K562 (cell line): ENCODE data around the gene FUBP3. TPM values are rescaled to one million over a fixed set of nuclear protein-coding genes. Genes with fewer than 3 reads are reported as not detected.

Experiments used
- CBX2 ChIP-seq: fragments of 200-600 bp; sonication (generic); IDR thresholded peaks from one replicate; pipeline ENCODE4 v1.6.1; 2012; ENCODE audit warnings: mild to moderate bottlenecking, low read length, inconsistent platforms; ENCODE audit not compliant: insufficient read depth, poor library complexity, severe bottlenecking
- CREM ChIP-seq: IDR thresholded peaks from 2 replicates; pipeline ENCODE4 v1.6.1; 2014; ENCODE audit warnings: antibody characterized with exemption, low read depth
- DLX4 ChIP-seq: fragments of 250-450 bp; sonication (Bioruptor Pico); IDR thresholded peaks from 2 replicates; pipeline ENCODE4 v1.6.1; 2021; ENCODE audit warnings: mild to moderate bottlenecking
- GATAD2A ChIP-seq: fragments of 450-650 bp; IDR thresholded peaks from 2 replicates; pipeline ENCODE4 v1.6.1; 2017
- IRF9 ChIP-seq: fragments of 450-650 bp; IDR thresholded peaks from 2 replicates; pipeline ENCODE4 v1.6.1; 2016; ENCODE audit warnings: missing biosample characterization, missing genetic modification characterization
- MGA ChIP-seq: fragments of 450-650 bp; IDR thresholded peaks from 2 replicates; pipeline ENCODE4 v1.6.1; 2016; ENCODE audit warnings: mild to moderate bottlenecking, moderate library complexity
- NR2C1 ChIP-seq, 2 experiments: fragments of 450-650 bp; IDR thresholded peaks; 2 replicates each; pipeline ENCODE4 v1.6.1; 2017; ENCODE audit warnings: mild to moderate bottlenecking in 2 of 2, antibody characterized with exemption in 1 of 2, inconsistent platforms in 1 of 2, missing compliant biosample characterization in 1 of 2, missing genetic modification characterization in 1 of 2
- POLR3G ChIP-seq: IDR thresholded peaks from 2 replicates; pipeline ENCODE4 v1.6.1; 2011; ENCODE audit not compliant: insufficient read length, insufficient replicate concordance; ENCODE audit errors: extremely low read depth
- PYGO2 ChIP-seq: fragments of 450-650 bp; IDR thresholded peaks from 2 replicates; pipeline ENCODE4 v1.6.1; 2016; ENCODE audit warnings: mild to moderate bottlenecking, missing genetic modification characterization, moderate library complexity, missing compliant biosample characterization
- SRSF9 ChIP-seq: fragments of 200-400 bp; formaldehyde crosslinking; IDR thresholded peaks from 2 replicates; pipeline ENCODE4 v1.6.1; 2017; ENCODE audit warnings: low read depth, low read length, borderline replicate concordance
- ZKSCAN3 ChIP-seq: fragments of 250-450 bp; sonication (Bioruptor Pico); IDR thresholded peaks from 2 replicates; pipeline ENCODE4 v1.4.0; 2020
- ZNF263 ChIP-seq: sonication (generic); formaldehyde crosslinking; IDR thresholded peaks from 2 replicates; pipeline ENCODE4 v1.8.0; 2022; ENCODE audit warnings: mild to moderate bottlenecking, missing genetic modification reagents, borderline replicate concordance
- ZNF3 ChIP-seq: fragments of 250-450 bp; sonication (Bioruptor Pico); IDR thresholded peaks from 2 replicates; pipeline ENCODE4 v1.5.0; 2021; ENCODE audit warnings: mild to moderate bottlenecking, moderate library complexity
- ZNF778 ChIP-seq: fragments of 450-650 bp; formaldehyde crosslinking; IDR thresholded peaks from 2 replicates; pipeline ENCODE4 v1.4.0; 2020; ENCODE audit warnings: mild to moderate bottlenecking, moderate library complexity
- polyA plus RNA-seq, 8 experiments: library from polyadenylated mRNA; depleted of rRNA in 4 of 8; stranded (reverse) in 5 of 8; unstranded in 3 of 8; fragments of >200 nt; fragmentation: Nextera tagmentation in 2 of 8; fragmentation: Illumina TruSeq in 1 of 8; extraction: Ambion mirVana in 2 of 8; extraction: Trizol in 1 of 8; gene quantifications; 2 replicates each; pipeline versions ENCODE4 v1.2.1 to v1.2.3, GENCODE V29; 2011 to 2014; ENCODE audit warnings: inconsistent platforms in 1 of 8, missing spikeins in 1 of 8
- total RNA-seq, 7 experiments: library from RNA; depleted of rRNA in 6 of 7; stranded (reverse); fragments of >200 nt in 6 of 7; fragmentation: Illumina TruSeq in 2 of 7; extraction: Trizol in 2 of 7; gene quantifications; 2 replicates each; pipeline versions ENCODE4 v1.2.1 to v1.2.3, GENCODE V29; 2011 to 2021; ENCODE audit warnings: low replicate concordance in 1 of 7

The FUBP3 gene
- total and polyA plus RNA-seq, 9 of the 15 experiments (the other 6 are each of a cell fraction or from before 2014, with no cell fraction given), result 3.0 to 64.0 (median 48.1) TPM

DNA sequence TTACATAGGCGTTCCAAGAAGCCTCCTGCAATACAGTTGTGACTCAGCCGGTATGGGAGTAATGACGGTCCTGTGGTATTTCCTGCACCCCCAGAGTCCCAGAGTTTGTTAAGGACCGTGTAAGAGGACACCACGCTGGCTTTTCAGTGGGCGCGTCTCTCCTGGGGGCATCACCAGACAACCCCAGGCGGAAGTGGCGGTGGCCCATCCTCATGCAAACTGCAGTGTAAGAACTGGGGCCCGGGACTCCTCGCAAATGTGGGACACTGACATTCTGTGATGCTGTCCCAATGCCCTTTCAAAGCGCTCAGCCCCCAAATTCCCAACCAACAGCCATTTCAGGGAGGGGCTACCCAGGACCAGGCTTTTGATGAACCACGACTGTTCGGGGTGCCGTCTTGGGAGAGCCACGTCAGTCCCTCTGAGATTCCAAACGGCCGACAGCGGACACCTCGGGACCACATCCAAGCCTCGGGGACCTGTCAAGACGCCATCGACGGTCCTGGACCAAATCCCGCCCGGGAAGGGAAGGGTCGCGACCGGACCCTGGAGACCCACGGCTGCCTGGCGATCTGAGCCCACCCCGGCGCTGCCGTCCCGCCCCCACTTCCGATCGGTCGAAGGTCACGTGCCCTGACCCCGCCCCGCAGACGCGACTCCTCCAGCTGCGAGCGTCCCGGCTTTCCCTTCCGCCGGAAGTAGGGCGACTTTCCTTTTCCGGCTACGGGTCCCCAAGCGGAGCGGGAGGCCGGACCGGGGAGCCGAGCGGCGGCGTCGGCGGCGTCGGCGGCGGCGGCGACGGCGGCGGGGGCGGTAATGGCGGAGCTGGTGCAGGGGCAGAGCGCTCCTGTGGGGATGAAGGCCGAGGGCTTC is at the start of gene FUBP3 (continued):
- TF ChIP-seq MGA, result peak; percentile 30
- TF ChIP-seq CBX2, result no peak
- TF ChIP-seq GATAD2A, result no peak
- no peak for TF ChIP-seq IRF9 (tag)
- no peak for TF ChIP-seq DLX4 (CRISPR knock-in tag)
- TF ChIP-seq PYGO2, result no peak
- no peak for TF ChIP-seq ZKSCAN3 (CRISPR knock-in tag)
- no peak for TF ChIP-seq ZNF778
- TF ChIP-seq SRSF9, result no peak
- TF ChIP-seq ZNF3, result no peak
- TF ChIP-seq CREM, result peak; percentile 87
- TF ChIP-seq ZNF263 (CRISPR knock-in tag), result peak; percentile 64; the same call in 1 of the 2 replicates
- peak; percentile 84 for TF ChIP-seq NR2C1 (IDR thresholded peaks at IDR 0.05)
- peak; percentile 89 for TF ChIP-seq NR2C1 (tag; IDR thresholded peaks at IDR 0.05)
- TF ChIP-seq POLR3G, result no peak
